Measurements from ENCODE around the gene DST.

The DST gene

GRCh38 chr6:56456785-56457184 lies 185.9 kb downstream of the DST start:
- H3K4me3 ChIP-seq (replicated peaks; ENCODE audit: low read depth, low read length) = no peak overlapping the region
- TF ChIP-seq CTCF (IDR thresholded peaks at IDR 0.05; ENCODE audit: low read depth, low read length, missing control alignments) = no peak
- DNase-seq (ENCODE audit: extremely low read depth, low read depth) = no peak

- DNase-seq (ENCODE audit: extremely low read depth, low read depth) = no peak
- TF ChIP-seq CTCF (IDR thresholded peaks at IDR 0.05; ENCODE audit: low read depth, low read length, missing control alignments) = no peak
- no peak overlapping the region for H3K4me3 ChIP-seq (replicated peaks; ENCODE audit: low read depth, low read length)
Measured at GRCh38 chr6:56450882-56451739, 191.6 kb downstream of the DST start.

- no peak overlapping the region for H3K4me3 ChIP-seq (replicated peaks; ENCODE audit: low read depth, low read length)
- no peak for DNase-seq (ENCODE audit: extremely low read depth, low read depth)
- no peak for TF ChIP-seq CTCF (IDR thresholded peaks at IDR 0.05; ENCODE audit: low read depth, low read length, missing control alignments)
Measured at GRCh38 chr6:56450376-56450775, 192.3 kb downstream of the DST start.

GRCh38 chr6:56448046-56448445 lies 194.6 kb downstream of the DST start:
- DNase-seq (ENCODE audit: extremely low read depth, low read depth) = no peak
- no peak for TF ChIP-seq CTCF (IDR thresholded peaks at IDR 0.05; ENCODE audit: low read depth, low read length, missing control alignments)
- no peak overlapping the region for H3K4me3 ChIP-seq (replicated peaks; ENCODE audit: low read depth, low read length)

- no peak for TF ChIP-seq CTCF (IDR thresholded peaks at IDR 0.05; ENCODE audit: low read depth, low read length, missing control alignments)
- DNase-seq (ENCODE audit: extremely low read depth, low read depth) = no peak
- no peak overlapping the region for H3K4me3 ChIP-seq (replicated peaks; ENCODE audit: low read depth, low read length)
Measured at GRCh38 chr6:56445818-56446217, 196.9 kb downstream of the DST start.

- no peak for TF ChIP-seq CTCF (IDR thresholded peaks at IDR 0.05; ENCODE audit: low read depth, low read length, missing control alignments)
- no peak overlapping the region for H3K4me3 ChIP-seq (replicated peaks; ENCODE audit: low read depth, low read length)
- no peak for DNase-seq (ENCODE audit: extremely low read depth, low read depth)
Measured at GRCh38 chr6:56444855-56445254, 197.8 kb downstream of the DST start.

Measured in HFF-Myc (cell line).